Left ventricle myocardium inferior (tissue), 1 donor: ENCODE data around the gene FKBP15. TPM values are rescaled to one million over a fixed set of nuclear protein-coding genes. Genes with fewer than 3 reads are reported as not detected.

Experiments
- DNase-seq: peaks from one replicate; pipeline ENCODE4 v3.0.0-alpha.2; 2020
- H3K27ac ChIP-seq: fragments of 200-600 bp; replicated peaks from 2 replicates; pipeline ENCODE4 v1.8.0; 2021
- H3K27me3 ChIP-seq: fragments of 200-600 bp; 2 replicates; pipeline ENCODE4 v1.8.0; 2021; ENCODE audit warnings: low read depth
- H3K36me3 ChIP-seq: fragments of 200-600 bp; 2 replicates; pipeline ENCODE4 v1.8.0; 2021
- H3K4me1 ChIP-seq: fragments of 200-600 bp; 2 replicates; pipeline ENCODE4 v1.8.0; 2021
- H3K4me3 ChIP-seq: fragments of 200-600 bp; 2 replicates; pipeline ENCODE4 v1.8.0; 2021; ENCODE audit warnings: mild to moderate bottlenecking, moderate library complexity
- H3K9me3 ChIP-seq: fragments of 200-600 bp; replicated peaks from 2 replicates; pipeline ENCODE4 v1.8.0; 2021
- CTCF ChIP-seq: fragments of 200-600 bp; IDR thresholded peaks from 2 replicates; pipeline ENCODE4 v1.8.0; 2021; ENCODE audit warnings: antibody characterized with exemption, mild to moderate bottlenecking, borderline replicate concordance
- intact Hi-C: fragments of 100-400 bp; cut with micrococcal nuclease; formaldehyde crosslinking; loops from one replicate; pipeline ENCODE4 v1.11.0; 2022
- total RNA-seq: library from RNA; stranded (reverse); fragmentation: NEBNext Ultra II Directional; extraction: Animal tissue kit (Norgen Biotek cat#: 25700); gene quantifications from one replicate; pipeline ENCODE4 v1.2.1, GENCODE V29; 2021
- donor health status: DM: no; HTN: yes; CAD: no; lungs with severe emphysema.

FKBP15 gene
- total RNA-seq, 1 donor from 2014 or later = 19.0 TPM

DNA sequence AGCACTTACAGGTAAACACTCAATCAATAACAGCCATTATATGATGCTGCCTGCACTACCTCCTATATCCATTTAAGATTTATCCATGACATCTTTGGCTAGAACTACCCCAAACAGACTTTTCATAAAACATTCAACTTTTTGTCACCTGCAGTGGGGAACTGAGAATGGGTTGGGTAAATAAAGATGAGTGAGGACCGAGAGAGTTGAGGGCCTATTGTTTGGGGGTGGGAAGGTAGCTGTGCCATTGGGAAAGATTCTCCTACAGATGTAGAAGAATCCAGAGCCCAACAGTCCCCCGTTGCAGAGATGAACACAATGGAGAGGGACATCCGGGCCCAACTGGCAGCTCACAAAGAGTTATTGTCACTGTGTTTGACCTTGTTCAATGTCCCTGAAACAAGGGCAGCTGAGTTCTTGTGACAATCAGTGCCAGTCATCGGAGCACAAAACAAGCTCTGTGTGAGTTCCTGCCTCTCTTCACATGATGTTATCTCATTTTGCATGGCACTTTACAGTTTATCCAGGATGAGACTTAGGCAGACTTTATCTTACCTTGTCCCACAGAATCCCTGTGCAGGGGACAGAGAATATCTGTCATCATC, 81.8 kb downstream of the FKBP15 start:
- no peaks in the 10 kb centered on the region for H3K36me3 ChIP-seq
- H3K27me3 ChIP-seq = peaks cover 8% of the 10 kb centered on the region
- H3K4me3 ChIP-seq = no peak overlapping the region
- no peaks in the 10 kb centered on the region for H3K4me1 ChIP-seq
- H3K9me3 ChIP-seq = peaks cover 15% of the 10 kb centered on the region
- intact Hi-C loops = no loop called here
- no peak for TF ChIP-seq CTCF
- H3K27ac ChIP-seq = no peak overlapping the region
- DNase-seq = no peak

DNA sequence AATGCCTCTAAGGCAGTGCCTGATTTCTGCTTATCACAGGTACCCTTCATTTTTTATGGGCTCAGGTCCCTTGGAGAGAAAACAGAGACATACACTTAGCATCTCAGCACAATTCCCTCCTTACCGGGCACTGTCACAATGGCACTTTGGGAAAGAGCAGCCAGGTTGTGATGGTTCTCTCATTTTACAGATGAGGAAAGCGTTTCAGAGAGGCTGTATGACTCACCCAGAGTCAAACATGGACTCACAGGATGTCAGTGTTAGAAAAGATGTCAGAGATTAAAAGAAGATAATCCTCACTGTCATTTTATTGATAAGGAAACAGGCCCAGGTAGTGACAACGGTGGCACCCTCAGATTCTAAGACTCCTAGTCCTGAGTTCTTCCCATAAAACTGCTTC, 82.3 kb downstream of the FKBP15 start:
- DNase-seq = no peak
- Histone ChIP-seq H3K4me3 (no peak overlapping the region), H3K9me3 (peaks cover 15% of the 10 kb centered on the region), H3K27me3 (peaks cover 8% of the 10 kb centered on the region), H3K4me1 (no peaks in the 10 kb centered on the region), H3K27ac (no peak overlapping the region), H3K36me3 (no peaks in the 10 kb centered on the region)
- intact Hi-C loops = no loop called here
- TF ChIP-seq CTCF = no peak

DNA sequence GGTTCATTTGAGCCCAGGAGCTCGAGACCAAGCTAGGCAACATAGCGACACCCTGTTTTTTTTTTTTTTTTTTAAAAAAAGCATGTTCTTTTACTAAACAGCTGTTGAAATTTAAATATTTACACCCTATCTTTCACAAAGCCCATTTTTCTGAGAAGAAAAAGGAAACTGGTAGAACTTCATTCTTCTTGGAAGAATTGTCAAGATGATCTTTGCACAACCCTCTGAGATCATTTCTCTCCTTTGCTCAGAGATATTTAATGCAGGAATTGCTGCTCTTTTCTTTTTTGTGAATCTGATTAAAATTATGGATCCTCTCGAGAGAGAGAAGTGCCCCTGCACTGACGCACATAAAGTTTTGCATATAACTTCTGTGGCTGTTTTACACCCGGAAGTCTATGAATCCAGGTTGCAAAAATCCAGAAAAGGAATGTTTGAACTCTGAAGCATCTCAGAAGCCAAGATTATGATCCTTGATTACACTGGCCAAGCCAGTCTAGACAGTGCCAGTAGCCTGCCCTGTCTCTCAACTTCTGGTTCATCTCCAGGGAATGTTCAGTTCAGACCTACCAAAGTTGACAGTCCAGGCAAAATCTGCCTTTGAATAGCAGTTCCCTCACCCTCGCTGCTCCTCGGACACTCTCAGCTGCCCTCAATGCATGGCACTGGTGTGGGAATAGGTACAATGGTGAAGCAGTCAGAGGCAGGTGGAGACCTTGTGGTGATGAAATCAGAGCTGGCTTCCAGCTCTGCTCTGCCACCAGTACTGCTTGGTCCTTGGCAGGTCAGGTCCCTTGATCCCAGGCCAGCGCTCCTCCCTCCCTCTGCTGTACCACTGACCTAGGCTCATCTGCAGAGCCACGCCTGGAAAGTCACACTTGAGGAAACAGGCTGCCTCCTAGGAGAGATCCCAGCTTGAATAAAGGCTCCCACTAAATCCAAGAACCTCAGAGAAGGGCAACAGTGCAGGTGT, 83.6 kb downstream of the FKBP15 start:
- no peak overlapping the region for H3K4me3 ChIP-seq
- intact Hi-C loops = no loop called here
- no peak for DNase-seq

DNA sequence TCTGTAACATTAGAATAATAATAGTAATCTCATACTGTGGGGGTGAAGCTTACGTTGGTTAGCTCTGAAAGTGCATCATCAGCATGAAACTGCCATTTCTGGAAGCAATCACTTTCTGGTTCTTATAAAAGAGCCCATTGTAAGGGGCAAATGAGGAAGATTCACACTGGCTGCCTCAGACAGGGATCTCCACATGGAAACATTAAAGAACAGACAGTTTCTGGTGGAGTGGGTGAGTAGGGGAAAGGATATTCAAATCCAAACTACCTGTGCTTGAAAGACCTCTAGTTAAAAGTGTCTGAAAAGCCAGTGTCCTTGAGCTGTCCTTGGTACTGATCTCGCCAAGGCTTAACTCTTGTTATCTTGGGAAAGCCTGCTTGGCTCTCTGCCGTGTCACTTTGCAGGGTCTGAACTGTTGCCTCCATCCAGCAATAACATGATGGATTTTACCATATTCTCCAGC, 89.4 kb downstream of the FKBP15 start:
- Histone ChIP-seq H3K9me3 (no peaks in the 10 kb centered on the region), H3K27me3 (peaks cover 42% of the 10 kb centered on the region), H3K36me3 (no peaks in the 10 kb centered on the region), H3K4me3 (no peak overlapping the region), H3K4me1 (peaks cover 5% of the 10 kb centered on the region), H3K27ac (no peak overlapping the region)
- TF ChIP-seq CTCF = no peak
- no peak for DNase-seq
- intact Hi-C loops = no loop called here

More for the DNA sequence above, 83.6 kb downstream of the FKBP15 start:
- peaks cover 8% of the 10 kb centered on the region for H3K27me3 ChIP-seq
- no peak overlapping the region for H3K27ac ChIP-seq
- H3K36me3 ChIP-seq = no peaks in the 10 kb centered on the region
- H3K9me3 ChIP-seq = peaks cover 15% of the 10 kb centered on the region
- no peak for TF ChIP-seq CTCF
- no peaks in the 10 kb centered on the region for H3K4me1 ChIP-seq

DNA sequence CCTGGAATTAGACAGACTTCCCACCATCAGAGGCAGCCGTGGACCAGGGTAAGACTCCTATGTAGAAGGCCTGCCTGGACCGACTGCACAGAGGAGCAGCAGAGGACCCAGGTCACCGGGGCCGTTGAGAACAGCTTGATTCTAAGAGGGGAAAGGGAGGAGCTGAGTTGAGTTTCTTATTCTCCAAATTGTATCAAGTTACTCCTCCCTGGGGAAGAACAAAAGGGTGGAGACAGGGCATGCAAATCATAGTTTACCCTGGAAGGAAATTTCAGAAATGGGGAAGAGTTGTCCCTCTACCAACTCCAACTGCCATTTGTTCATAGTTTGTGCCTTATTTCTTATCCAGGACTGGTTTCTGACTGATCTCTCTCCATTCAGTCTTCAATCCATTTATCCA, 91.2 kb downstream of the FKBP15 start:
- Histone ChIP-seq H3K27ac (no peak overlapping the region), H3K4me1 (peaks cover 5% of the 10 kb centered on the region), H3K4me3 (no peak overlapping the region), H3K9me3 (no peaks in the 10 kb centered on the region), H3K36me3 (no peaks in the 10 kb centered on the region), H3K27me3 (peaks cover 45% of the 10 kb centered on the region)
- TF ChIP-seq CTCF = no peak
- intact Hi-C loops = no loop called here
- DNase-seq = no peak
